K562 (cell line): ENCODE results near the gene FBP1. TPM values are rescaled to one million over a fixed set of nuclear protein-coding genes. Genes with fewer than 3 reads are reported as not detected.

Experiments used
- ATAC-seq: fragments of 200-7000 bp; cut with Tn5 transposase; 3 replicates; pipeline ENCODE4 v1.9.1; 2020; ENCODE audit warnings: moderate library complexity
- BruUV-seq: library from RNA; stranded (reverse); fragments of 400-500 nt; replicated peaks from 2 replicates; lab custom pipeline; 2021; lab: Mats Ljungman, UMichigan
- CTCF ChIA-PET: fragments of 300-600 bp; formaldehyde crosslinking; extraction: SDS; loops from one replicate; lab custom pipeline; 2021; ENCODE audit warnings: low intra/inter-chr PET ratio; lab: Yijun Ruan, JAX
- POLR2A ChIA-PET: fragments of 300-600, 350-650 bp; sonication (Branson Sonifier 250); formaldehyde crosslinking; extraction: SDS; loops from one replicate; lab custom pipeline; 2021; ENCODE audit warnings: antibody characterized with exemption, inconsistent platforms; lab: Yijun Ruan, JAX
- DNase-seq, 4 experiments: peaks; one replicate each; pipeline versions ENCODE4 v3.0.0 to v3.0.0-alpha.2; 2011 to 2018; ENCODE audit warnings: low spot score in 3 of 4, mixed read lengths in 3 of 4; ENCODE audit errors: extremely low read depth in 1 of 4
- FAIRE-seq: peaks from 2 replicates; lab custom pipeline; 2011; peaks lifted over from hg19 to GRCh38; lab: Jason Lieb, UNC
- H2AFZ ChIP-seq: 2 replicates; pipeline ENCODE4 v1.6.0; 2011; ENCODE audit warnings: low read depth, low read length, control low read depth, inconsistent platforms
- H3K27ac ChIP-seq: fragments of 200-600 bp; 3 replicates; pipeline ENCODE4 v1.8.0; 2011; ENCODE audit warnings: low read depth, mild to moderate bottlenecking, control low read depth, inconsistent platforms, low read length, moderate library complexity, mixed read lengths; ENCODE audit errors: extremely low read depth
- H3K27me3 ChIP-seq, 2 experiments: fragments of 300-600 bp in 1 of 2; 2 replicates in 1 of 2; 3 replicates in 1 of 2; pipeline versions ENCODE4 v1.6.0 to v1.8.0; 2011; ENCODE audit warnings: inconsistent platforms in 2 of 2, low read length in 2 of 2, mild to moderate bottlenecking in 1 of 2, mixed read lengths in 1 of 2, moderate library complexity in 1 of 2; ENCODE audit not compliant: control insufficient read depth in 2 of 2, insufficient read depth in 2 of 2
- H3K36me3 ChIP-seq: fragments of 300-600 bp; 3 replicates; pipeline ENCODE4 v1.8.0; 2011; ENCODE audit warnings: mild to moderate bottlenecking, low read length, inconsistent platforms; ENCODE audit not compliant: control insufficient read depth, insufficient read depth
- H3K4me1 ChIP-seq, 2 experiments: fragments of 200-600 bp in 1 of 2; replicated peaks in 1 of 2; 2 replicates in 1 of 2; 3 replicates in 1 of 2; pipeline versions ENCODE4 v1.5.1 to v1.8.0; 2011; ENCODE audit warnings: inconsistent platforms in 2 of 2, low read length in 2 of 2, mild to moderate bottlenecking in 1 of 2, mixed read lengths in 1 of 2, moderate library complexity in 1 of 2; ENCODE audit not compliant: control insufficient read depth in 2 of 2, insufficient read depth in 2 of 2
- H3K4me2 ChIP-seq: 2 replicates; pipeline ENCODE4 v1.6.1; 2011; ENCODE audit warnings: low read length, control low read depth, inconsistent platforms, mixed read lengths; ENCODE audit not compliant: insufficient read depth
- H3K4me3 ChIP-seq: fragments of 200-600 bp; sonication (generic), shearing (Covaris generic); 2 replicates; pipeline ENCODE4 v1.5.1; 2016; ENCODE audit warnings: control low read depth, inconsistent platforms
- H3K79me2 ChIP-seq: fragments of 200-600 bp; 3 replicates; pipeline ENCODE4 v1.8.0; 2011; ENCODE audit warnings: low read length, inconsistent platforms; ENCODE audit not compliant: control insufficient read depth, insufficient read depth
- H3K9ac ChIP-seq, 2 experiments: 2 replicates each; pipeline versions ENCODE4 v1.6.0 to v1.6.1; 2011; ENCODE audit warnings: low read depth in 2 of 2, low read length in 2 of 2, control low read depth in 1 of 2, inconsistent platforms in 1 of 2, mild to moderate bottlenecking in 1 of 2, mixed read lengths in 1 of 2; ENCODE audit not compliant: insufficient read depth in 1 of 2
- H3K9me1 ChIP-seq: one replicate; pipeline ENCODE4 v1.6.0; 2011; ENCODE audit warnings: inconsistent platforms, mild to moderate bottlenecking, low read length, moderate library complexity; ENCODE audit not compliant: control insufficient read depth, insufficient read depth
- H3K9me3 ChIP-seq: replicated peaks from 2 replicates; pipeline ENCODE4 v1.5.1; 2011; ENCODE audit warnings: low read depth, low read length, inconsistent platforms; ENCODE audit not compliant: control insufficient read depth, insufficient read depth
- H4K20me1 ChIP-seq: replicated peaks from 2 replicates; pipeline ENCODE4 v1.6.1; 2011; ENCODE audit warnings: low read length, inconsistent platforms, mixed read lengths; ENCODE audit not compliant: control insufficient read depth, insufficient read depth
- ATF1 ChIP-seq, 2 experiments: fragments of 450-650 bp in 1 of 2; IDR thresholded peaks; 2 replicates each; pipeline ENCODE4 v1.6.1; 2016; ENCODE audit warnings: missing compliant biosample characterization in 1 of 2, missing genetic modification characterization in 1 of 2
- DIDO1 ChIP-seq: fragments of 450-650 bp; IDR thresholded peaks from 2 replicates; pipeline ENCODE4 v1.6.1; 2016; ENCODE audit warnings: low read depth, missing biosample characterization, missing genetic modification characterization
- MXI1 ChIP-seq: IDR thresholded peaks from 2 replicates; pipeline ENCODE4 v1.6.1; 2011; ENCODE audit warnings: low read depth, mild to moderate bottlenecking, improper control_type of control experiment, low read length
- SOX6 ChIP-seq: fragments of 450-650 bp; IDR thresholded peaks from 2 replicates; pipeline ENCODE4 v1.6.1; 2014; ENCODE audit warnings: mild to moderate bottlenecking
- ZZZ3 ChIP-seq: fragments of 450-650 bp; IDR thresholded peaks from 2 replicates; pipeline ENCODE4 v1.6.1; 2016; ENCODE audit warnings: antibody characterized with exemption, mild to moderate bottlenecking, moderate library complexity
- WGBS: fragments of 100-300 bp; shearing (Covaris generic); methylation state at CpG from one replicate; pipeline ENCODE4 v1.1.6; 2016; ENCODE audit warnings: low coverage, mixed read lengths; ENCODE audit not compliant: insufficient coverage; ENCODE audit errors: missing lambda C conversion rate; 5-methylcytosine and 5-hydroxymethylcytosine counted together
- in situ Hi-C: fragments of 300-500 bp; cut with MboI; formaldehyde crosslinking; loops from 4 replicates; pipeline ENCODE4 v1.15.0; 2018; ENCODE audit warnings: inconsistent platforms, mixed read lengths
- intact Hi-C: fragments of 100-400 bp; cut with micrococcal nuclease; formaldehyde crosslinking; loops from 2 replicates; pipeline ENCODE4 v1.14.2; 2022
- polyA plus RNA-seq, 8 experiments: library from polyadenylated mRNA; depleted of rRNA in 4 of 8; stranded (reverse) in 5 of 8; unstranded in 3 of 8; fragments of >200 nt; fragmentation: Nextera tagmentation in 2 of 8; fragmentation: Illumina TruSeq in 1 of 8; extraction: Ambion mirVana in 2 of 8; extraction: Trizol in 1 of 8; gene quantifications; 2 replicates each; pipeline versions ENCODE4 v1.2.1 to v1.2.3, GENCODE V29; 2011 to 2014; ENCODE audit warnings: inconsistent platforms in 1 of 8, missing spikeins in 1 of 8
- total RNA-seq, 7 experiments: library from RNA; depleted of rRNA in 6 of 7; stranded (reverse); fragments of >200 nt in 6 of 7; fragmentation: Illumina TruSeq in 2 of 7; extraction: Trizol in 2 of 7; gene quantifications; 2 replicates each; pipeline versions ENCODE4 v1.2.1 to v1.2.3, GENCODE V29; 2011 to 2021; ENCODE audit warnings: low replicate concordance in 1 of 7
- TF ChIP-seq, protein P1 (sequence below): fragments of 250-450 bp; sonication (Bioruptor Pico); IDR thresholded peaks from 2 replicates; pipeline ENCODE4 v1.8.0; 2021; ENCODE audit warnings: moderate library complexity, mild to moderate bottlenecking, inconsistent platforms

Gene FBP1
- total and polyA plus RNA-seq, 9 of the 15 experiments (the other 6 are each of a cell fraction or from before 2014, with no cell fraction given) = 0.24 TPM; not detected in 8

- Histone ChIP-seq H3K4me2 (no peak overlapping the region), H3K27ac (no peak overlapping the region), H3K9me1 (no peaks in the 10 kb centered on the region), H3K4me1 (peaks cover 3 to 4% of the 10 kb centered on the region in 2 experiments; a peak in 3 of 5 replicates), H3K9ac (no peak overlapping the region), H3K36me3 (no peaks in the 10 kb centered on the region), H3K79me2 (no peaks in the 10 kb centered on the region), H3K9me3 (peaks cover 3% of the 10 kb centered on the region; the same call in 1 of the 2 replicates), H3K4me3 (no peak overlapping the region), H3K27me3 (peaks cover 2 to 5% of the 10 kb centered on the region in 2 experiments; a peak in 3 of 5 replicates), H2AFZ (no peak overlapping the region), H4K20me1 (no peaks in the 10 kb centered on the region)
- ATAC-seq (no peak), FAIRE-seq (no peak), DNase-seq (no peak)
- in situ Hi-C loops = no loop called here
- intact Hi-C loops = no loop called here
- TF ChIP-seq, protein P1, sequence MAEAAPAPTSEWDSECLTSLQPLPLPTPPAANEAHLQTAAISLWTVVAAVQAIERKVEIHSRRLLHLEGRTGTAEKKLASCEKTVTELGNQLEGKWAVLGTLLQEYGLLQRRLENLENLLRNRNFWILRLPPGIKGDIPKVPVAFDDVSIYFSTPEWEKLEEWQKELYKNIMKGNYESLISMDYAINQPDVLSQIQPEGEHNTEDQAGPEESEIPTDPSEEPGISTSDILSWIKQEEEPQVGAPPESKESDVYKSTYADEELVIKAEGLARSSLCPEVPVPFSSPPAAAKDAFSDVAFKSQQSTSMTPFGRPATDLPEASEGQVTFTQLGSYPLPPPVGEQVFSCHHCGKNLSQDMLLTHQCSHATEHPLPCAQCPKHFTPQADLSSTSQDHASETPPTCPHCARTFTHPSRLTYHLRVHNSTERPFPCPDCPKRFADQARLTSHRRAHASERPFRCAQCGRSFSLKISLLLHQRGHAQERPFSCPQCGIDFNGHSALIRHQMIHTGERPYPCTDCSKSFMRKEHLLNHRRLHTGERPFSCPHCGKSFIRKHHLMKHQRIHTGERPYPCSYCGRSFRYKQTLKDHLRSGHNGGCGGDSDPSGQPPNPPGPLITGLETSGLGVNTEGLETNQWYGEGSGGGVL (CRISPR knock-in tag) = no peak
- TF ChIP-seq ATF1 (CRISPR knock-in tag; IDR thresholded peaks at IDR 0.05) = no peak
- TF ChIP-seq ATF1 (tag; IDR thresholded peaks at IDR 0.05) = no peak
- no peak for TF ChIP-seq SOX6
- no peak for TF ChIP-seq ZZZ3
- no peak for TF ChIP-seq MXI1
- no peak for TF ChIP-seq DIDO1
- WGBS = 0% methylated on average over 2 of the region's 2 CpGs
- ChIA-PET CTCF (no interaction called here), POLR2A (no interaction called here)
- BruUV-seq = no TSS peak
These were observed 33.6 kb upstream of the FBP1 start for GRCh38 chr9:94672811-94673487.
